ENCODE measurements around the gene GFPT1.

GFPT1 gene

GRCh38 chr2:69280796-69281412 lies 106.1 kb downstream of the GFPT1 start:
- H3K4me3 ChIP-seq (ENCODE audit: low read depth, low read length) = no peak overlapping the region
- TF ChIP-seq POLR2A (IDR thresholded peaks at IDR 0.05; ENCODE audit: extremely low read depth, insufficient read length) (no peak), MYC (IDR thresholded peaks at IDR 0.05; ENCODE audit: low read depth, low read length) (no peak), MAX (IDR thresholded peaks at IDR 0.05; ENCODE audit: low read depth, low read length) (no peak)
- TF ChIP-seq, protein P1, sequence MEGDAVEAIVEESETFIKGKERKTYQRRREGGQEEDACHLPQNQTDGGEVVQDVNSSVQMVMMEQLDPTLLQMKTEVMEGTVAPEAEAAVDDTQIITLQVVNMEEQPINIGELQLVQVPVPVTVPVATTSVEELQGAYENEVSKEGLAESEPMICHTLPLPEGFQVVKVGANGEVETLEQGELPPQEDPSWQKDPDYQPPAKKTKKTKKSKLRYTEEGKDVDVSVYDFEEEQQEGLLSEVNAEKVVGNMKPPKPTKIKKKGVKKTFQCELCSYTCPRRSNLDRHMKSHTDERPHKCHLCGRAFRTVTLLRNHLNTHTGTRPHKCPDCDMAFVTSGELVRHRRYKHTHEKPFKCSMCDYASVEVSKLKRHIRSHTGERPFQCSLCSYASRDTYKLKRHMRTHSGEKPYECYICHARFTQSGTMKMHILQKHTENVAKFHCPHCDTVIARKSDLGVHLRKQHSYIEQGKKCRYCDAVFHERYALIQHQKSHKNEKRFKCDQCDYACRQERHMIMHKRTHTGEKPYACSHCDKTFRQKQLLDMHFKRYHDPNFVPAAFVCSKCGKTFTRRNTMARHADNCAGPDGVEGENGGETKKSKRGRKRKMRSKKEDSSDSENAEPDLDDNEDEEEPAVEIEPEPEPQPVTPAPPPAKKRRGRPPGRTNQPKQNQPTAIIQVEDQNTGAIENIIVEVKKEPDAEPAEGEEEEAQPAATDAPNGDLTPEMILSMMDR (IDR thresholded peaks at IDR 0.05; ENCODE audit: low read depth, low read length) = no peak
- DNase-seq (ENCODE audit: low read depth) = no peak

DNA sequence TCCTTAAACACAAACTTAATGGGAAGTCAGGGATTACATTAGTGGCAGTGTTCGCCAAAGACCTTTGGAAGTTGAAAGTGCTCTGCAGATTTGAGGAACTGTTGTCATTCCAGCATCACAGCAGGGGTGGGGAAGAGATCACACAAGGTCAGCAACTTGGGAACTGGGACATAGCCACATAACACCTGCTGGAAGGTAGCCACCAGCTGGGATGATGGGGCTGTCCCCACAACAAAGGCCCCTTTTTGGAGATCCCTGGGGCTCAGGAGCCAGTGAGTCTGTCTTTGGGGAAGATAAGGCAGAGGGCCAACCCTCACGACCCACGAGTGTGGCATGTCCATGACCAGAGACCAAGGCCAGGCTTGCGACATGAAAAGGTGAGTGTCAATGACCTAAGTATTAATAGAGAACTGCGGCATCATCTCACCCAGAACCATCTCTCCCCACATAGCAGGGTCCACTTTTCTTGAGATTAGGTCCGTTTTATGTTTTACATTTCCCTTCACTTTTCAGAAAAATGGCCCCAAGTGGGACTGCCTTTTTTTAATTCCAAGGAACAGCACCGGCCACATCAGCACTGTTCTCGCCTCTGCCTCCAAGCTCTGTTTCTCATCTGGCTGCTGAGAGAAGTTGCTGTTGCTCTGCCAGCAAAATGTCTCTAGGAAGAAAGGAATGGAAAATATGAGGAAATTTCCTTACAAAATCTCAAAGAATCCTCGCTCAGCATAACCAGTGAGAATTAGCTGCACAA lies 106.9 kb downstream of the GFPT1 start:
- no peak for DNase-seq (ENCODE audit: low read depth)
- TF ChIP-seq, protein P1 (IDR thresholded peaks at IDR 0.05; ENCODE audit: low read depth, low read length) = no peak
- no peak for TF ChIP-seq MAX (IDR thresholded peaks at IDR 0.05; ENCODE audit: low read depth, low read length)
- no peak for TF ChIP-seq POLR2A (IDR thresholded peaks at IDR 0.05; ENCODE audit: extremely low read depth, insufficient read length)
- TF ChIP-seq MYC (IDR thresholded peaks at IDR 0.05; ENCODE audit: low read depth, low read length) = no peak
- H3K4me3 ChIP-seq (ENCODE audit: low read depth, low read length) = no peak overlapping the region

DNA sequence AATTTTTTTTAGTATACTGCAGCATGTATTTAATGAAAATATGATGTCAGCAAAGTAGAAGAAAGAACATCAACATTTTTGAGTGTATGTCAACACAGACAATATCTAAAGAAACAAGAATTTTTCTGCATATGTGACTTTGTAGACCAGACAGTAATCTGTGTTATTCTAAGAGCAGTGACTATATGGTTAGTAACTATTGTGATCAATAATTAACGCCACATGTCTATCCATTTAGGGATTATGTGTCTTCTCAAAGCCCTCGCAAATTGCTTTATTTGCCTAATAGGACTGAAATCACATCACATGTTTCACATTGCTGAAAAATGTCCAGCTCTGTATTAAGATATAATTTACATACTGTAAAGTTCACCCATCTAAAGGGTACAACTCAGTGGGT lies 107.8 kb downstream of the GFPT1 start:
- no peak for DNase-seq (ENCODE audit: low read depth)
- no peak overlapping the region for H3K4me3 ChIP-seq (ENCODE audit: low read depth, low read length)
- TF ChIP-seq MYC (IDR thresholded peaks at IDR 0.05; ENCODE audit: low read depth, low read length) (no peak), POLR2A (IDR thresholded peaks at IDR 0.05; ENCODE audit: extremely low read depth, insufficient read length) (no peak), MAX (IDR thresholded peaks at IDR 0.05; ENCODE audit: low read depth, low read length) (no peak)
- TF ChIP-seq, protein P1 (IDR thresholded peaks at IDR 0.05; ENCODE audit: low read depth, low read length) = no peak

GRCh38 chr2:69278366-69278765 lies 108.7 kb downstream of the GFPT1 start:
- no peak for TF ChIP-seq MYC (IDR thresholded peaks at IDR 0.05; ENCODE audit: low read depth, low read length)
- TF ChIP-seq, protein P1 (IDR thresholded peaks at IDR 0.05; ENCODE audit: low read depth, low read length) = no peak
- no peak for TF ChIP-seq MAX (IDR thresholded peaks at IDR 0.05; ENCODE audit: low read depth, low read length)
- TF ChIP-seq POLR2A (IDR thresholded peaks at IDR 0.05; ENCODE audit: extremely low read depth, insufficient read length) = no peak
- H3K4me3 ChIP-seq (ENCODE audit: low read depth, low read length) = no peak overlapping the region
- DNase-seq (ENCODE audit: low read depth) = no peak

DNA sequence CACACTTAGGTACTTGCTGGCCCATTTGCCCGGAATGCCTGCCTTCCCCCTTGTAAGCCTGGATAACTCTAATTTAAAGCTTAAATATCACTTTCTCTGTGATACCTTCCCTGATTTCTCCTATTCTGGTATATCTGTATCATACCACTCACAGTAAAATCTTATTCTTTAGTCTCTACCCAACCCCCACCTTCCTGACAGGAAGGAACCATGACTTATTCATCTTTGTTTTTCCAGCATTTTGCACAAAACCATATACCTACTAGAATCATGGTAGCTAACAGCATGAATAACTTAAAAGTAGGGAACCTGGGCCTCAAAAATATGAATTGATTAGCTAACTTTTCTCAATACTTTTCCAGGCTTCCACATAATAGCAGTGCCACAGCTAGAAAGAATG lies 111.5 kb downstream of the GFPT1 start:
- no peak for DNase-seq (ENCODE audit: low read depth)
- no peak overlapping the region for H3K4me3 ChIP-seq (ENCODE audit: low read depth, low read length)
- TF ChIP-seq MYC (IDR thresholded peaks at IDR 0.05; ENCODE audit: low read depth, low read length) = no peak

GRCh38 chr2:69272803-69273471 lies 114.1 kb downstream of the GFPT1 start:
- H3K4me3 ChIP-seq (ENCODE audit: low read depth, low read length) = no peak overlapping the region
- TF ChIP-seq MYC (IDR thresholded peaks at IDR 0.05; ENCODE audit: low read depth, low read length) = no peak
- TF ChIP-seq MAX (IDR thresholded peaks at IDR 0.05; ENCODE audit: low read depth, low read length) = no peak
- TF ChIP-seq, protein P1 (IDR thresholded peaks at IDR 0.05; ENCODE audit: low read depth, low read length) = no peak
- TF ChIP-seq POLR2A (IDR thresholded peaks at IDR 0.05; ENCODE audit: extremely low read depth, insufficient read length) = no peak
- peak; percentile 77 for DNase-seq (ENCODE audit: low read depth)

Measured in NB4 (cell line).